IPS-18c (cell line): ENCODE data around the gene CHPF.

Experiments used
- H3K4me3 ChIP-seq: 2 replicates; pipeline ENCODE4 v1.7.0; 2013; ENCODE audit warnings: low read depth, mild to moderate bottlenecking, low read length, moderate library complexity; ENCODE audit not compliant: insufficient read depth
- H3K9me3 ChIP-seq: one replicate; pipeline ENCODE4 v1.6.1; 2013; ENCODE audit warnings: mild to moderate bottlenecking, low read length, moderate library complexity; ENCODE audit not compliant: control insufficient read depth, insufficient read depth

The CHPF gene

DNA sequence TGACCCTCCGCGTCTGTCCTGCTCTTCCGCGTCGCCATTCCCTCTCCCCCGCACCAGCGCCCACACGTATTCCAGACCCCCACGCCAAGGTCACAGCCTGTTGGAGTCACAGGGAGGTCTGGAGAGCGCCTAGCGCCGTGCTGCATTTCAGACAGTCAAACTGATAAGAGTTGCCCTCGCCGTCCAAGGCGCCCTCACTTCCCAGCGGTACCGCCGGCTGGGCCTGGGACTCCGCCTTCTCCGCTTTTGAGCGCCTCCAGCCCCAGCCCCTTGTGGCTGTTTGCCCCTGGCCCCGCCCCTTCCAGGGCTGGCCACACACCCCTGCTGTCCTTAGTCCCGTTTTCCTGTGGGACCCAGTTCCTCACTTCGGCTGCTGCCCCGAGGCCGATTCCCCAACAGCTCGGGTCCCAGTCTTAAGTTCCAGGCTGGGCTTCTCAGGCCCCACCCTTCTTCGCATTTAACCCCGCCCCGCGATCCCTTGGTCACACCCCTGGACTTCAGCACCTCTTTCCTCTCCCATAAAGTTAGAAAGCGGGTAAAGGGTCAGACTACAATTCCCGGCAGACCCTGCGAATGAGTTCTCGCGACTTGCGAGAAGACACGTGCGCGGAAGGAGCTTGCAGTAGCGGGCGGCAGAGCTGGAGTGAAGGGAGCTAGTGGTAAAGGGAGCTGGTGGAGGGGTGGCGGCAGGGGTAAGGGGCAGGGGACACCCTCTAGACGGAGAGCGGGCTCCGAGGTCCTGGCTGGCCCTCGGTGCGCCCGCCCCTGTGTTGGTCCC is 45.1 kb downstream of the CHPF start, which contains the start of gene GMPPA:
TSS of gene GMPPA (plus strand) at position 612 of the 778 bp plus-strand sequence. CDS start 1,085 bp downstream, outside the sequence.
- H3K9me3 ChIP-seq, result no peaks in the 10 kb centered on the region
- H3K4me3 ChIP-seq, result peak within 1 kb of the TSS; percentile 79

DNA sequence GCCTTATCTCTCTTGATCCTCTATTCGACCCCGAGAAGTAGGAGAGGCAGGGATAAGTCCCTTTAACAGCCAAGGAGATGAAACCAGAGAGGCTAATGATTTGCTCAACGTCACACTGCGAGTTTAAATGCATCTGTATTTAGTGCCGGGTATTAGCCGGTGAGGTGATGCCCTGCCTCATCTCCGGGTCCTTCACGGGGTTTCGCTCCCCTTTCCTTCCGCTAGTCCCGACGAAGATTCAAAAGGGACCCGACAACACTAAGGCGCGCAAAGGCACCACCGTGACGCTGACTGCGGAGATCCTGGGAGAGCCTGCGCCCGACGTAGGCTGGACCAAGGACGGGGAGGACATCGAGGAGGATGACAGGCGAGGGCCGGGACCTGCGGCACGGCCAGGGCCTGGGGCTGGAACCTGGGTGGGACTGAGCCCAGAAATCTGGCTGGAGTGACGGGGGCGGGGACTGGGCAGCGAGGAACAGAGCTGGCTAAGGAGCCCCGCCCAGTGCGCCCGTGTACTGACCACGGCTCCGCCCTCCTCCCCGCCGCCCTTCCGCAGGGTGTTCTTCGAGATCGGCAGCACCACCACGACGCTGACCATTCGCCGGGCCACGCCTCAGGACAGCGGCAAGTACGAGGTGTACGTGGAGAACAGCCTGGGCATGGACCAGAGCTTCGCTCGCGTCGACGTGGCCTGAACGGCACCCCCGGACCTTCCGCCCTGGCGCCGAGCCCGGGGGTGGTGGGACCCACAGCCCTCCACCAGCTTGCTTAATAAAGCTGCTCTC is 45.9 kb downstream of the CHPF start:
- Histone ChIP-seq H3K4me3 (peak overlapping the region; percentile 79), H3K9me3 (no peaks in the 10 kb centered on the region)

DNA sequence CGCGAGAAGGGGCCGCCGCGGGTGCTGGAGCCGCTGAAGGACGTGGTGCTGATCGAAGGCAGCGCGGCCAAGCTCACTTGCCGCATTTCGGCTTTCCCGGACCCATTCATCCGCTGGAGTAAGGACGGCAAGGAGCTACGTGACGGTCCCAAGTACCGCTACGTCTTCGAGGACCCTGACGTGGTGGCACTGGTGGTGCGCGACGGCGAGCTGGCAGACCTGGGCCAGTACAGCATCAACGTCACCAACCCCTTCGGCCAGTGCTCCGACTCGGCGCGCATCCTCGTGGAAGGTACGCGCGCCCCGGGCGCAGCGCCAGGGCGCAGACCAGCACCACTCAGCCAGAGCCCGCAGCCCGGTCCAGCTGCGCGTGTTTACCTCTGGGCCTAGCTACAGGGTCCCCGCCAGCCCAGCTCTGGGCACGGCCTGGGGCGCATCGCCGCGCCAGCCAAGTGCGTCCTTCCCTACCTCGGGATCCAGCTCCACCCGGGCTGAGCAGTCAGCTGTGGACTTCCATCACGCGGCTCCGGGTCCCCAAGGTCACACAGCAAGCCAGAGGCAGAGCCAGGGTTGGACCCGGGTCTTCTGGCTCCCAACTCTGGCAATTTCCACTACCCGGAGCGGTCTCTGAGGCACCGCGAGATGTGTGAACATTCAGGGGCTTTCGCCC is 46.6 kb downstream of the CHPF start:
- Histone ChIP-seq H3K4me3 (peak overlapping the region; percentile 20; the same call in 1 of the 2 replicates), H3K9me3 (no peaks in the 10 kb centered on the region)

DNA sequence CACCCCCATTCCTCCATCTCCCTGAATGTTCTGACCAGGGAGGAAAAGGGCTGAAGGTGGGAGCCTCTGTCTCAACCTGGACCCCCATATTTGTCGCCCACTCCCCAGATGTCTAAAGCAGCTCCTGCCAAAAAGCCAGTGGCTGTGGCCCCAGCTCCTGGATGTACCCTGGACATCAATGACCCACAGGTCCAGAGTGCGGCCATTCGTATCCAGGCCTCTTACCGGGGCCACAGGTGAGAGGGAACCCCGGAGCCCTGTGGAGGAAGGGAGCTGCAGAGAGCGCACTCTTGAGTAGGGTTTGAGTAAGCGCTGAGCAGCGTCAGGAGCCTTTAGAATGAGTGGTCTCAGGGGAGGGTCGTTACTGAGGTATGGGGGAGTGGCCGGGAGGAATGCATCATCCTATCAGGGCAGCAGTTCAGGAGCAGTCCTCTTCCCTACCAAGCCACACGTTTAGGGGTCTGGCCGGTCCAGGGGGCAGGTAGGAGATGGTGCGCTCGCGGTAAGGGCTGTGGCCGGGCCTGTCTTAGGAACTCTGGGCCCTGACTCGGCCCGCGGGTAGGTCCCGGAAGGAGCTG is 47.3 kb downstream of the CHPF start:
- Histone ChIP-seq H3K9me3 (no peaks in the 10 kb centered on the region), H3K4me3 (peak overlapping the region; percentile 20; the same call in 1 of the 2 replicates)

DNA sequence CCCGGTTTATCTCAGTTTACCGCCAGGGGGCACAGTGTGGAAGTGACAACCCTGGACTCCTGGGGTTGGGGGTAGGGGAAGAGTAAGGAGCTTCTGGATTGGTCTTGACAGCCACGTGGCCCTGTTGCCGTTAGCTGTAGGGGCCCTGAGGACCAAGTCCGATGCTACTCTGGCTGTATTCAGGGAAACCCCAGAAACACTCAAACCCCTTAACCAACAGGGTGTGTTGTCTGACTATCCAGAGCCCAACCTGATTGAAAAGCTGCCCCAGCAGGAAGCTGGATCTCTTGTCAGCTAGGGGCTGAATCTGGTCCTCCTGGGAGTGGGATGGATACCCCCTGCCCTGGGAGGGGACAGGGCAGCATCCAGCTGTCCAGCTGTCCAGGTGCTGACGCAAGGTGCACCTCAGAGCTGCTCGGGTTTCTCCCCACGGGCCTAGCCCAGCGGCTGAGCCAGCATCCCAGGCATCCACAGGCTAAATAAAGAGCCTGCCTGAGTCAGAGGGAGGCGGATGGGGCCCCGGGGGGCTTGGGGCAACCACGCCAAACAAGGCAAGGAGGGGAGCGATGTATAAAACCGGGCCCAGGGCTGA is 48.0 kb downstream of the CHPF start:
- Histone ChIP-seq H3K9me3 (no peaks in the 10 kb centered on the region), H3K4me3 (no peak overlapping the region)

DNA sequence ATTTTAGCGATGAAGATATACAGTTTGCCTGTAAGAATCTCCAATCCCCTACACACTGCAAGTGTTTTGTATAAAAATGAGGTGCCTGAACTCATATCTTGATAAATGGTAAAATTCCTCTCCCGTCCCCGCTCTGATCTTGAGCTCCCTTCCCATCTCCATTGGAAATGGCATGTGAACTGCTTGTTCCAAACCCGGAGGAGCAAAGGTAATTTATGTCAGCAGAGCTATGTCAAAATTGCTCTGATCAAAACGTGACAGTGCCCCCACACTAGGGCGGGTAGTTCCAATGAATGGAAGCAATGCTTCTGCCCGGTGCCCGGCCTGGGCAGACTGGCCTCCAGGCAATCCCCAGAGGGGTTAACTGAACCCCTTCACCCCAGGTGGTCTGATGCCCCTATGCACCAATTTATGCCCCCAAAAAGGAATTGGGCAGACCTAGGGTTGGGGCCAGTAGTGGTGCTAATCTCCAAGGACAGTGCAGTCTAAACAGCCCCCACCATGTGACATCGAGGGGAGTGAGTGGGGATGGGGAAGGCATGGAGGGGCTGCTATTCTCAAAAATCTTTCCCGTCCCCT is 48.6 kb downstream of the CHPF start:
- no peaks in the 10 kb centered on the region for H3K9me3 ChIP-seq
- no peak overlapping the region for H3K4me3 ChIP-seq

DNA sequence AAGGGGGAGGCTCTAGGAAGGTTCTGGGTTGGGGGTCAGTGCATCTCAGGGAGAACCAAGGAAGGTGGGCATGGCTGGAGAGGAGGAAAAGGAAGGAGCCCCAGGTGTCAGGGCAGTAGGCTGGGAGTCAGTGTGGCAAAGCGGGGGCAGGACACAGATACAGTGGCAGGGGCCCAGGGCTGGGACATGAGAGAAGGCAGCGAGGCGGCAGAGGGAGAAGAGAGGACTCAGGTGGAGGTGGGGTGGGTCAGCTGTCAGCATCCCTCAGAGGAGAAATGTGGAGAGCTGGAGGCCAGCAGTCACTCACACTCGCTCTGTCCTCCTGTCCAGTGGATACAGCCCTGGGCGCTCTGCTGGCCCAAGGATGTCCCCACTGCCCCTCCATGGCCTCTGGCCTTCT is 50.5 kb downstream of the CHPF start:
- Histone ChIP-seq H3K4me3 (no peak overlapping the region), H3K9me3 (no peaks in the 10 kb centered on the region)

DNA sequence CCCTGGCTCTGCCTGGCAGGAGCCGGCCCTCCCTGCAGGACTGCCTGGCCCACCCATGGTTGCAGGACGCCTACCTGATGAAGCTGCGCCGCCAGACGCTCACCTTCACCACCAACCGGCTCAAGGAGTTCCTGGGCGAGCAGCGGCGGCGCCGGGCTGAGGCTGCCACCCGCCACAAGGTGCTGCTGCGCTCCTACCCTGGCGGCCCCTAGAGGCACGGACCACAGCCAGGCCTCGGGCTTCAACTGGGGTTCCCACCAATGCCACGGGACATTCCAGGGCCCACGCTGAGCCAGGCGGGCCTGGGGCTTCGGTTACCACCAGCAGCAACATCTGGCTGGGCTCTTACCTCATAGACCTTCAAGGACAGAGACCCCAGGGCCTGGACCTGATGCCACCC is 51.0 kb downstream of the CHPF start:
- no peak overlapping the region for H3K4me3 ChIP-seq
- H3K9me3 ChIP-seq, result no peaks in the 10 kb centered on the region

DNA sequence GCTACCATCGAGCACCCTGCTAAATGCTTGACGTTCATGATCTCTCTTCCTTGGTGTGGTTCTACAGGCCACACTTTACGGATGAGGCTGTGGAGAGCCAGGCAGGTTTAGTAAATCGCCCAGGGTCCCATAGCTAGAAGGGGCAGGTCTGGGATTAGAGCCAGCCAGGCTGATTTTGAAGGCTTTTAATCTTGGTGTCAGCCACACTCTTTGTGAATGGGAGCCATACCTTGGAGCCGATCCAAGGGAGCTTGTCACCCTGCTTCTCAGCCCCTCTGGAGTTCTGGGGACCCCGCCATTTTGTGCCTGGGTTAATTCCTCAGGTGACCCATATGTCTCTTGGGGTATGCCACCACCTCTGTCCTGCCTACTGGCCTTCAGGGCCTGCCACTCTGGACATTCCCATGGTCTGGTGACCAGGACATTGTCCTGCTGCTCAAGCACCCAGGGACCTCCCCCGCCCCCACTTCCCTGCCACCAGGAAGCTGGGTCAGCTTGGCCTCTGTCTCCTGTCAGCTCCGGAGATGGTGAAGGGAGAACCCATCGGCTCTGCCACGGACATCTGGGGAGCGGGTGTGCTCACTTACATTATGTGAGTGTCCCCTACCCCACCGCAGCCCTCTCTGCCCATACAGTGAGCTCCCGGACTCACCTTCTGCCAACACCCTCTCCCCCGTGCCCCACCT is 52.2 kb downstream of the CHPF start:
- H3K4me3 ChIP-seq, result no peak overlapping the region
- no peaks in the 10 kb centered on the region for H3K9me3 ChIP-seq

DNA sequence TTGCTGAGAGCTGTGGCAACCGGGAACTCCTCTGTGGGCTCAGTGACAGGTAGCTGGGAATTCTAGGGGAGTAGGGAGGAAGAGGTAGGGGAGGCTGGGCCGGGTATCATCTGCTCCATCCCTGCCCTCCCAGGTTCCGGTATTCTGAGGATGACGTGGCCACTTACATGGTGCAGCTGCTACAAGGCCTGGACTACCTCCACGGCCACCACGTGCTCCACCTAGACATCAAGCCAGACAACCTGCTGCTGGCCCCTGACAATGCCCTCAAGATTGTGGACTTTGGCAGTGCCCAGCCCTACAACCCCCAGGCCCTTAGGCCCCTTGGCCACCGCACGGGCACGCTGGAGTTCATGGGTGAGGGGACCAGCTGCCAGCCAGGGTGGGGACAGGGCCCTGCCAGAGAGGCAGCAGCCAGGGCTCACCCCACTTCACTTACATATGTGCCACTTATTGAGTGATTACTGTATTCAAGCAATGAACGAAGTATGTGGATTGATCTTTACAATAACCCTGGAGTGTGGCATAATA is 52.9 kb downstream of the CHPF start:
- Histone ChIP-seq H3K9me3 (no peaks in the 10 kb centered on the region), H3K4me3 (no peak overlapping the region)

DNA sequence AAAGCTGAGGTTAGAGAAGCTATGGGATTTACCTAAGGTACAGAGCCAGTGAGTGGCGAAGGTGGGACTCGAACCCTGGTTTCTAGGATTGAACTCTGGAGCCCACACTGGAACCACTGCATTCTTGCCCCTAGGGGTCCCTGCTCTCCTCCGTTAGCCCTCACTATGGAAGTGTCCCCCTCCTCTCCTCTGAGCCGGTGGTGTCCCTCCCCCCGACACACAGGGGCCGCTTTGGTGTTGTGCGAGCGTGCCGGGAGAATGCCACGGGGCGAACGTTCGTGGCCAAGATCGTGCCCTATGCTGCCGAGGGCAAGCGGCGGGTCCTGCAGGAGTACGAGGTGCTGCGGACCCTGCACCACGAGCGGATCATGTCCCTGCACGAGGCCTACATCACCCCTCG is 53.4 kb downstream of the CHPF start:
- Histone ChIP-seq H3K4me3 (no peak overlapping the region), H3K9me3 (no peaks in the 10 kb centered on the region)

DNA sequence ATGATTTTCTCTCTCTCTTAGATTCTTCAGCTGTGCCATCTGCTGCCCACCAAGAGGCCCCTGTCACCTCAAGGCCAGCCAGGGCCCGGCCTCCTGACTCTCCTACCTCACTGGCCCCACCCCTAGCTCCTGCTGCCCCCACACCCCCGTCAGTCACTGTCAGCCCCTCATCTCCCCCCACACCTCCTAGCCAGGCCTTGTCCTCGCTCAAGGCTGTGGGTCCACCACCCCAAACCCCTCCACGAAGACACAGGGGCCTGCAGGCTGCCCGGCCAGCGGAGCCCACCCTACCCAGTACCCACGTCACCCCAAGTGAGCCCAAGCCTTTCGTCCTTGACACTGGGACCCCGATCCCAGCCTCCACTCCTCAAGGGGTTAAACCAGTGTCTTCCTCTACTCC is 54.3 kb downstream of the CHPF start:
- H3K4me3 ChIP-seq, result no peak overlapping the region
- H3K9me3 ChIP-seq, result no peaks in the 10 kb centered on the region
